Left ventricle myocardium inferior (tissue), 1 donor: ENCODE results near the gene AKAP8. TPM values are rescaled to one million over a fixed set of nuclear protein-coding genes. Genes with fewer than 3 reads are reported as not detected.

Experiments
- DNase-seq: peaks from one replicate; pipeline ENCODE4 v3.0.0-alpha.2; 2020
- H3K27ac ChIP-seq: fragments of 200-600 bp; replicated peaks from 2 replicates; pipeline ENCODE4 v1.8.0; 2021
- H3K27me3 ChIP-seq: fragments of 200-600 bp; 2 replicates; pipeline ENCODE4 v1.8.0; 2021; ENCODE audit warnings: low read depth
- H3K36me3 ChIP-seq: fragments of 200-600 bp; 2 replicates; pipeline ENCODE4 v1.8.0; 2021
- H3K4me1 ChIP-seq: fragments of 200-600 bp; 2 replicates; pipeline ENCODE4 v1.8.0; 2021
- H3K4me3 ChIP-seq: fragments of 200-600 bp; 2 replicates; pipeline ENCODE4 v1.8.0; 2021; ENCODE audit warnings: mild to moderate bottlenecking, moderate library complexity
- H3K9me3 ChIP-seq: fragments of 200-600 bp; replicated peaks from 2 replicates; pipeline ENCODE4 v1.8.0; 2021
- intact Hi-C: fragments of 100-400 bp; cut with micrococcal nuclease; formaldehyde crosslinking; loops from one replicate; pipeline ENCODE4 v1.11.0; 2022
- total RNA-seq: library from RNA; stranded (reverse); fragmentation: NEBNext Ultra II Directional; extraction: Animal tissue kit (Norgen Biotek cat#: 25700); gene quantifications from one replicate; pipeline ENCODE4 v1.2.1, GENCODE V29; 2021
- TF ChIP-seq, protein P1 (sequence below): fragments of 200-600 bp; IDR thresholded peaks from 2 replicates; pipeline ENCODE4 v1.8.0; 2021; ENCODE audit warnings: antibody characterized with exemption, mild to moderate bottlenecking, borderline replicate concordance
- donor health status: DM: no; HTN: yes; CAD: no; lungs with severe emphysema.

Gene AKAP8
- total RNA-seq, 1 donor from 2014 or later: 21.8 TPM

DNA sequence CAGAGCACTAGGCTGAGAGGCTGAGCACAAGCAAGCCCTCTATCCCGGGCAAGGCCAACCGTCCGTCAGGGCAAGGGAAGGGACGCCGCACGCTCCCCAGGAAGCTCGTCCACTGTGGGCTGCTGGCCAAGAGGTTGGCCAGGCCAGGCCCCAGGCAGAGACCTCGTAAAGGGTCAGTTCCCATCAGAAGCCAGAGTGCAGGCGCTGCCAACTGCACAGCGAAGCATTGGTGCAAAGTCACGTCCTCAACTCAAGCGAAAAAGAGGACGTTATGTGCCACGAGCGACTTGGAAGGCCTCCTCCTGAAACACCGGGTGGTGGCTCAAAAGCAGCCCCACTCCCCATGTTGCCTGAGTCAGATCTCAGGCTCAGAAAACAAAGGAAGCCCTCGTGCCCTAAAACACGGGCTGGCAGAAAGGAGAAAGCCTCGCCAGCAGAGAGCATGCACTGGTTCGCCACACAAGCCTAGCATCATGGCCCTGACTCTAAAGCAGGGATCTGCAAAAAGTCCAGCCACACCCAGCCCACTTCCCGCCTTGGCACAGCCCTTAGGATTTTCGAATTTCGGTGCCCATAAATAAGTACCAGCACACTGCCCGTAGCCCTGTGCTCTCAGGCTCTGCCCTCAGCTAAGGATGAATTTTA is 4.7 kb downstream of the AKAP8 start:
- Histone ChIP-seq H3K36me3 (peaks cover 43% of the 10 kb centered on the region), H3K4me1 (peaks cover 93% of the 10 kb centered on the region), H3K27ac (peak overlapping the region; percentile 98), H3K9me3 (no peaks in the 10 kb centered on the region), H3K27me3 (no peaks in the 10 kb centered on the region), H3K4me3 (peak overlapping the region; percentile 55)
- DNase-seq: peak; percentile 78
- intact Hi-C loops: loop anchor here (10.0 kb wide), 1 partner anchor 110 kb away; no protein-coding TSS in a partner anchor
- TF ChIP-seq, protein P1, sequence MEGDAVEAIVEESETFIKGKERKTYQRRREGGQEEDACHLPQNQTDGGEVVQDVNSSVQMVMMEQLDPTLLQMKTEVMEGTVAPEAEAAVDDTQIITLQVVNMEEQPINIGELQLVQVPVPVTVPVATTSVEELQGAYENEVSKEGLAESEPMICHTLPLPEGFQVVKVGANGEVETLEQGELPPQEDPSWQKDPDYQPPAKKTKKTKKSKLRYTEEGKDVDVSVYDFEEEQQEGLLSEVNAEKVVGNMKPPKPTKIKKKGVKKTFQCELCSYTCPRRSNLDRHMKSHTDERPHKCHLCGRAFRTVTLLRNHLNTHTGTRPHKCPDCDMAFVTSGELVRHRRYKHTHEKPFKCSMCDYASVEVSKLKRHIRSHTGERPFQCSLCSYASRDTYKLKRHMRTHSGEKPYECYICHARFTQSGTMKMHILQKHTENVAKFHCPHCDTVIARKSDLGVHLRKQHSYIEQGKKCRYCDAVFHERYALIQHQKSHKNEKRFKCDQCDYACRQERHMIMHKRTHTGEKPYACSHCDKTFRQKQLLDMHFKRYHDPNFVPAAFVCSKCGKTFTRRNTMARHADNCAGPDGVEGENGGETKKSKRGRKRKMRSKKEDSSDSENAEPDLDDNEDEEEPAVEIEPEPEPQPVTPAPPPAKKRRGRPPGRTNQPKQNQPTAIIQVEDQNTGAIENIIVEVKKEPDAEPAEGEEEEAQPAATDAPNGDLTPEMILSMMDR: no peak

DNA sequence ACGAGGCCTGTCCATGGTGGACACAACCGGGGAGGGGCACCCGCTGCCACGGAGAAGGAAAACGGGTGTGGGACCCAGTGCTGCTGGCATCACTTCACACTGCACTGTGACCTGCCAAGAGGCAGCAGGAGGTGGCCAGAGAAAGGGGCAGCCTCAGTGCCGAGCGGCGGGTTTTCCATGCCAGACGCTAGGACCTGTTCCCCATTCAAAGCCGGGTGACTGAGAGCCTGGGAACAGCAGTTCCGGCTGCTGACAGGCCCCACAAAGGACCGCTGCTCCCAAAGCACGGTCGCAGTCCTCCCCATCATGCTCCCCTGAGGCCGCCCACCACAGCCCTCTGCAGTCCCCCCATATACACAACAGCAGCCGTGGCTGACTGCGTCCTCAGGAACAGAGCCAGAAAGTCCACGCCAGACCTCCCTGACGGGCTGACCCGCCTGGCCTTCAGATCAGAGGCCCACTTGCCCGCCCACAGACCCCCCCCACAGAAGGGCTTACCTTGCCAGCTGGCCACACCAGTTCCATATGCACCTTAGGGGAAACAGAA is 5.4 kb downstream of the AKAP8 start:
- peaks cover 51% of the 10 kb centered on the region for H3K36me3 ChIP-seq
- TF ChIP-seq, protein P1: no peak
- intact Hi-C loops: loop anchor here (10.0 kb wide), 1 partner anchor 109 kb away; no protein-coding TSS in a partner anchor
- no peaks in the 10 kb centered on the region for H3K27me3 ChIP-seq
- H3K4me1 ChIP-seq: peaks cover 89% of the 10 kb centered on the region
- peak overlapping the region; percentile 98 for H3K27ac ChIP-seq
- peak overlapping the region; percentile 55 for H3K4me3 ChIP-seq
- H3K9me3 ChIP-seq: no peaks in the 10 kb centered on the region
- peak; percentile 36 for DNase-seq

DNA sequence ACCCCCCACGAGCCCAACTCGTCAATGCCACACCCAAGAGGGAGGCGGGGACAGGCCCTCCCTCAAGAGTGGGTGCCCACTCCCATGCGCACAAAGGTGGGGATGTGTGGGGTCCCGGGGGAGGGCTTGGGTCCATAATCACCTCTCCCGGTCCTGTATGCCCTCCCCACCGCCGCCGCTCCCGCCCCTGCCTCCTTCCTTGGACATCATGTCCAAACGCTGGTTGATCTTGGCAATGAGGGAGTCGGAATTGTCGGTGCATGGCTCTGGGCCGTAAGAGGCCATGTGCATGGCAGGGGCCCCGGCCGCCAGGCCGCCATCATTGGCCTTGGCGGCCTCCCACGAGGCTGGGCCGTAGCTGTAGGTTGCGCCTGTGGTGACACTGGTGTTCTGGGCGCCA is 5.9 kb downstream of the AKAP8 start:
- Histone ChIP-seq H3K9me3 (no peaks in the 10 kb centered on the region), H3K4me1 (peaks cover 89% of the 10 kb centered on the region), H3K4me3 (peak overlapping the region; percentile 55), H3K27ac (peak overlapping the region; percentile 98), H3K36me3 (peaks cover 56% of the 10 kb centered on the region), H3K27me3 (no peaks in the 10 kb centered on the region)
- intact Hi-C loops: loop anchor here (10.0 kb wide), 1 partner anchor 109 kb away; no protein-coding TSS in a partner anchor
- DNase-seq: no peak
- TF ChIP-seq, protein P1: no peak

DNA sequence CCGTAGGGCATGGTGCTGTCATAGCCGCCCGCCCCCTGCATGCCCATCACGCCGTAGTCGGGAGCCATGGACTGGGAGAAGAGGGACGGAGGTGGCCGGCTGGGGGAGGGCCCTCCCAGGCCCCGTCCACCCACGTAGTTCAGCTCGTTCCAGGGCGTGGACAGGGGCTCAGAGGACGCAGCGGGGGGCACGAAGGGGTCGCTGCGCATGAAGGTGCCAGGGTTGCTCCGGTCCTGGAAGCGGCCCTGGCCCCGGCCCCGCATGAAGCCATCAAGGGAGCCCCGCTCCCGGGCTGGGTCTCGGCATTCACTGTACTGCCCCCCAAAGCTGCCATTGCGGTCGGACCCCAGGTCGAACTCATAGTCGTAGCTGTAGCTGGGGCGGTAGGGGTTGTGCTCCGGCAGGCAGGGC is 6.7 kb downstream of the AKAP8 start:
- H3K4me1 ChIP-seq: peaks cover 89% of the 10 kb centered on the region
- intact Hi-C loops: loop anchor here (10.0 kb wide), 1 partner anchor 108 kb away; no protein-coding TSS in a partner anchor
- no peaks in the 10 kb centered on the region for H3K27me3 ChIP-seq
- TF ChIP-seq, protein P1: no peak
- H3K36me3 ChIP-seq: peaks cover 63% of the 10 kb centered on the region
- no peak overlapping the region for H3K4me3 ChIP-seq
- peak overlapping the region; percentile 98 for H3K27ac ChIP-seq
- no peaks in the 10 kb centered on the region for H3K9me3 ChIP-seq
- no peak for DNase-seq

DNA sequence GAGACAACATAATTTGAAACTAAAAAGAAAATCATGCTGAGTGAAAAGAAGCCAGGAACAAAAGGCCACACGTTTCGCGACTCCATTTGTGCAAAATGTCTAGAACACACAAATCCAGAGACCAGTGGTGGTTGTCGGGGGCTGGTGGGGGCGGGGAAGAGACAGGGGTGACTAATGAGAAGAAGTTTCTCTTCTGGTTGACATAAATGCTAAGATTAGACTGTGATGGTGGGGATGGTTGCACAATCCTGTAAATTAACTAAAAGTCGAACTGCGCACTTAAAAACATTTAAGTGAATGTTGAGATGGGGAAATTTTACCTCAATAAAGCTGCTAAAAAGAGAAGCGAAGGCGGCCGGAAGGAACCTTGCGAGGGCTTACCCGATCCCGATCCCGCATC is 7.1 kb downstream of the AKAP8 start:
- intact Hi-C loops: loop anchor here (10.0 kb wide), 1 partner anchor 108 kb away; no protein-coding TSS in a partner anchor
- Histone ChIP-seq H3K27ac (no peak overlapping the region), H3K4me1 (peaks cover 89% of the 10 kb centered on the region)

More for the DNA sequence above, 7.1 kb downstream of the AKAP8 start:
- TF ChIP-seq, protein P1: no peak
- DNase-seq: no peak
- no peak overlapping the region for H3K4me3 ChIP-seq
- H3K27me3 ChIP-seq: no peaks in the 10 kb centered on the region
- H3K9me3 ChIP-seq: no peaks in the 10 kb centered on the region
- peaks cover 68% of the 10 kb centered on the region for H3K36me3 ChIP-seq
